GM21447 (cell line): ENCODE measurements around the gene ATG4D.

Experiments
- ATAC-seq: cut with Tn5 transposase; IDR thresholded peaks from one replicate; pipeline ENCODE4 v1.9.1; 2021; ENCODE audit not compliant: unreplicated experiment

Gene ATG4D

DNA sequence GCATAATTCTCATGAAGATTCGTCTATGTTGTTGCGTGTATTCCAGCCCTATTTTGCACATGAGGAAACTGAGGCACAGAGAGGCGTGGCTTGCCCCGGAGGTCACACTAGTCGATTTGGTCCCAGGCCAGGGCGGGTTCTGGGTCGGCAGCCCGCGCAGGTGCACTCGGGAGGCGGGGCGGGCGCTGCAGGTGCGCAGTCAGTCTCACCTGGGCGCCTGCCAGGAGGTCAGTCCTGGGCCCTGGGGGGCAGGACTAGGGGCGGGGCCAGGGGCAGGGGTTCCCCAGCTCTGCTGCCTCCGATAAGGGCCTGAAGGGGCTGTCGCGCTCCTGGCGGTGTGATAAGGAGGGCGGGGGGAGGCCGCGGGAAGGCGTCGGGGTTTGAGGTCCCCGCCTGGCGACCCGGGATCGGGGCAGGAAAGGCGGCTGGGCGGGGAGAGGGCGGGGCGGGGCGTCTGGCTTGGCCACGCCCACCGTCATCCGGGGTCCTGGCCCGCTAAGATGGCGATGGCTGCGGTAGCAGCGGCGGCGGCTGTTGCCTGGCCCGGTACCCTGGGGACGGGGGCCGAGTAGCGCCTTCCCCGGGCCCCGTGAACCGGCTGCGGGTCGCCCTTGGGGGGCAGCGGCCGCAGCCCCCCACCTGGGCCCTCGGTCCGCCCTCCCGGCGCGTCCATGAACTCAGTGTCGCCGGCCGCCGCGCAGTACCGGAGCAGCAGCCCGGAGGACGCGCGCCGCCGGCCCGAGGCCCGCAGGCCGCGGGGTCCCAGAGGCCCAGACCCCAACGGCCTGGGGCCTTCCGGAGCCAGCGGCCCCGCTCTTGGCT lies at the start of gene ATG4D:
Gene ATG4D, plus strand, starts transcription at position 485 of the 822 bp plus-strand sequence. Its CDS starts 187 bp downstream, at position 672.
- peak; percentile 58 for ATAC-seq

DNA sequence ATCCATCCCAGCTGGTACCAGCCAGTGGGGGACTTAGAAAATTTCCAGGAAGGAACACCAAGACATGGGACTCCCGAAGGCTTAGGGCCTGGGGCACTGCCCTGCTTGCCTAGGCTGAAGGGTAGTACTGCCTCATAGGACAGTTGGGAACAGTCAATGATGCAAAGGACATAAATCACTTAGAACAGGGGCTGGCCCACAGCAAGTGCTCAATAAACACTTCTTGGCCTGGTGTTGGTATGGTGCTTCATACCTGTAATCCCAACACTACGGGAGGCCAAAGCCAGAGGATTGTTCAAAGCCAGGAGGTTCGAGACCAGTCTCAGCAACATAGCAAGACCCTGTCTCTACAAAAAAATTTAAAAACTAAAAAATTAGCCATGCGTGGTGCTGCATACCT lies 46.3 kb upstream of the ATG4D start:
- no peak for ATAC-seq

DNA sequence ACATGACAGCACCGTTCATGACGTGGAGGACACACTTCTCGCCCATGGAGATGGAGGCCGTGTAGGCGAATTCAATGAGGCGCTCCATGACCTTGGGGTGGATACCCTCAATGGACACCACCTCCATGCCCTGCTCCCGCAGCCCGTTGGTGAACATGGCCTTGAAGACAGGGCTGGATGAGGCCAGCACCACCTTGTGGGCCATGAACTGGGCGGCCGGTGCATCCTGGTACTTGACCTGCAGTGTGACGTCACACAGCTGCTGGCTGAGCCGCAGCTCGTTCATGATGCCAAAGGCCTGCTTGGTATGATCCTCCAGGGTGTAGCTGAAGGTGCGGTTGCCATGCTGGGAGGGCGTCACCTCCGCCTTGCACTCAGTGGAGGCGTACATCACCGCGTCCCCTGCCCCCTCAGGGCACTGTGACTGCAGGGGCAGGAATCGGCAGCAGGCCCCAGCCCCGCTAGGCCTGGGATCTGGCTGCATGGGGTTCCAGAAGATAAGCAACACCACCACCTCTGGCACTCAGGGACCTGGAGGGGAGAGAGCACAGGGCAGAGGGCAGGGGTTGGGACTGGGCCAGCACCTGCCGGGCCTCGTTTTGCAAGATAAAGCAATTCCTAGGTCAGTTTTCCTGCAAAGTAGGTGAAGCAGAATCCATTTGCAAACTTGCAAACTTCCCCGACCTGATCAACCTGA lies 44.0 kb upstream of the ATG4D start:
- no peak for ATAC-seq

DNA sequence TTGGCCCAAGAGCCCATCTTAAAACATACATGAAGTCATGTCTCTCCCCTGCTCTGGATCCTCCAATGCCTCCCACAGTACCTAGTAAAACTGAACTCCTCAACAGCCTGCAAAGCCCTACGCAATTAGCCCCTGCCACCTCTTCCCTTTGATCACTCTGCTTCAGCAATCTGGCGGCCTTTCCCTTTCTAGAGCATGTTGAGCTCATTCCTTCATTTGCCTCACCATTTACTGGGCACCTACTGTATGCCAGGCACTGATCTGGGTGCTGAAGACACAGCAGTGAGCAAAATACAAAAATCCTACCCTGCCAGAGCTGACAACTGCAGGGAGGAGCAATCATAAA lies 43.5 kb upstream of the ATG4D start:
- ATAC-seq = no peak

DNA sequence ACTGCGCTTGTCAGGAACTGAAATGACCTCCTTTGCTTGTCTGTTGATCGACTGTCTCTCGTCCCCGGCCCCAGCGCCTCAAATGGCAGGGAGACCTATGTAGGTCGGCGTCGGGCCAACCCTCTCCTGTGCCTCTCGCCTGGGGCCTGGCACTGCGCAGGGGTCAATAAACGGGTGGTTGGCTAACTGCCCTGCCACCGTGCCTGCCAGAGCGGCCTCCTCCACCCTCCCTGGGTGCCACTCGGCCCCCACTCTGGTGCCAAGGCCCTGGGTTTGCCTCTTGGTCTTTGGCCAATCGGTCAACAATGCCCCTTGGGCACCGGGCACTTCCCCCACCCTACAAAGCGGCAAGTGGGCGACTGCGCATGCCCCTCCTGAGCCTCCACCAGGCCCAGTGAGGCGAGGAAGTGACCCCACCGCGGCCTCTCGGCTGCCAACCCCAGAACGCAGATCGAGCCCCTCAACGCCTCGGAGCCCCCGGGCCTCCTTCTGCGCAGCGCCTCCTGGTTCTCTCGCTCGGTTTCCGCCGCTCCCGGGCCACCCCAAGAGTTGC lies 41.7 kb upstream of the ATG4D start:
- ATAC-seq = peak; percentile 34

DNA sequence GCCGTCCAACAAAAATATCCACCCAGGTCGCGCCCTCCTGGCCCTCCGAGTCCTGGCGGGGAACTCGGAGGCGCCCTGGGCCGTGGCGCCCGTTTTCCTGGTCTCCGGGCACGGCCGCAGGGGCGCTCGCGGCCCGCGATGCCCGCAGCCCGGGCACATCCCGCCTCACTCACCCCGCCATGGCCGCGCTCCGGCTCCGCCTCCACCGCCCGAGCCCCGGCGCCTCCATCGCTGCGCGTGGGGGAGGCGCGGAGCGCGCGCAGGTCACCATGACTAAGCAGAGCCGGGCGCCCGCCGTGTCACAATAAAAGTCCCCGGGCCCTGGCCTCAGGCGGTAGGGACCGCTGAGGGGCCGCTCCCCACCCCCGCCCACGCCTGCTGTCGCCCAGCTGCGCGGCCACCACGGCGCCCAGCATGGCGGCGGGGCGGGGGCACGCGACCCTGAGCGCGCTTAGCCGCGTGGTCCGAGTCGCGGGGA lies 41.1 kb upstream of the ATG4D start:
- peak; percentile 78 for ATAC-seq

DNA sequence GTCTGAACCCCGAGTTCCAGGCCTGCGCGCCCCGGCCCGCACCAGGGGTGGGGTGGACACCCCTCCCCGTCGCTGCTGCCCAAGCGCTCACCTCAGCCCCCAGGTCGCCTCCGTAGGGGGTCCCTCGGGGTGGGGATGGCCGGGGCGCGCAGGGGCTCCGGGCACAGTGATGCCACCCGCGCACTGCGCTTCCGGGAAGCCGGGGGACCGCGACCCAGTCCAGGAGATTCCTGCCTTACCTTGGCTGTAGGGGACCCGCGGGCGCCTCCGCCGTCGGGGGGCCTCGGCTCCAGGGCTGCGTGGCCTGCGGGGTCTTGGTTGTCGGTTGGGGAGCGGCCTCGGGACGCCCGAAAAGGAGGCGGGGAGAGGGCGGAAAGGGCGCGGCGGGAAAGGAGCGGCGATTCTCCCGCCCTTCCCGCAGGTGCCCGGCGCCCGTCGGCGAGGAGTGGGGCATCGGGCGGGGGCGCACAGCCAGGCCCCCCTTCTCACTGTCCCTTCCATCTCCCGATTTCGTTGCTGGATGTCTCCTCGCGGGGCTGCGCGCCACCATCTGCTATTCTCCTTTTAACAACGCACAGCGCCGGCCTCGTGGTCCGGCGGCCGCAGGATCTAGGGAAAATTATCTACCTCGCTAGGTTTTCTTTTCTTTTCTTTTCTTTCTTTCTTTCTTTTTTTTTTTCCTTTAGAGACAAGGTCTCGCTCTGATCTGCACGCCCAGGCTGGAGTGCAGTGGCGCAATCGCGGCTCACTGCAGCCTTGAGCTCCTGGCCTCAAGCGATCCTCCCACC lies 40.5 kb upstream of the ATG4D start, which contains the start of gene KEAP1:
Gene KEAP1, minus strand, starts transcription at position 355 of the 788 bp plus-strand sequence. CDS start 3,323 bp downstream, outside the sequence.
- peak; percentile 25 for ATAC-seq

DNA sequence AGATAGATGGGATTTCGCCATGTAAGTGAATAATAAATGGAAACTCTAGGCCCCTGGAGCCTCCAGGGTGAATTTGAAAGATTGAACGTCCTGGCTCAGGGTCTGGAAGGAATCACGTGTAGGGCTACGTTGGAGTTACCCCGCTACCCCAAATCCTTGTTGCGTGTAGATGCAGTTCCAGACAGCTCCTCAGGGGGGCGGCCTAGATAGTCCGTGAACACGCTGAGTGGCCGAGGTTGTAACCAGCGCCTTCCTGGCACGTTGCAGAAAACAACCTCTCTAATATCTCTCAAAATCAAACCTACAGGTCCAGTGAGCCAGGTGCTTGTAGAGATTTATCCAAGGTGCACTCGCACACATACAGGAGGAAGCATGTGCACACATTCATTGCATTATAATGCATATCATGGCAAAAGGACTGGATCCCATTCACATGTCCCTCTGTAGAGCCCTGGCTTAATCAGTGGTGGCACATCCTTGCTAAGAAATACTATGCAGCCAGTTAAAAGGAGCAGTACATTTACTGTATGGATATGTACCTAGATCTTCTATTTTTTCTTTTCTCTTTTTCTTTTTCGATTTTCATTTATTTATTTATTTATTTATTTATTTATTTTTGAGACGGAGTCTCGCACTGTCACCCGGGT lies 38.0 kb upstream of the ATG4D start:
- no peak for ATAC-seq

DNA sequence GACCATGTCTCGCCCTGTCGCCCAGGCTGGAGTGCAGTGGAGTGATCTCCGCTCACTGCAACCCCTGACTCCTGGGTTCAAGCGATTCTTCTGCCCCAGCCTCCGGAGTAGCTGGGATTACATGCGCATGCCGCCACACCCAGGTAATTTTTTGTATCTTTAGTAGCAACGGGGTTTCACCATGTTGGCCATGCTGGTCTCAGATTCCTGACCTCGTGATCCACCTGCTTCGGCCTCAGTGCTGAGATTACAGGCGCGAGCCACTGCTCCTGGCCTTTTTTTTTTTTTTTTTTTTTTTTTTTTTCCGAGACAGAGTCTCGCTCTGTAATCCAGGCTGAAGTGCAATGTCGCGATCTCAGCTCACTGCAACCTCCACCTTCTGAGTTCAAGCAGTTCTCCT lies 35.7 kb upstream of the ATG4D start:
- no peak for ATAC-seq

DNA sequence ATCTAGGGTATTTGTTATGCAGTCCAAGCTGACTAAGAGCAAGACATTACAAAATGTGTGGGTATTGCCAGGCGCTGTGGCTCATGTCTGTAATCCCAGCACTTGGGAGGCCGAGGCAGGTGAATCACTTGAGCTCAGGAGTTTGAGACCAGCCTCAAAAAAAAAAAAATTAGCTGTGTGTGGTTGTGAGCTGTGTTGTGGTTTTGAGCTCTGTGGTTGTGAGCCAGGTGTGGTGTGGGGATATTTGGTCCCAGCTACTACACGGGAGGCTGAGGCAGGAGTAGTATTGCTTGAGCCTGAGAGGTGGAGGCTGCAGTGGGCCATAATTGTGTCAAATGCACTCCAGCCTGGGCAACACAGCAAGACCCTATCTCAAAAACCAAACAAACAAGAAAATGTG lies 35.0 kb upstream of the ATG4D start:
- ATAC-seq = no peak

DNA sequence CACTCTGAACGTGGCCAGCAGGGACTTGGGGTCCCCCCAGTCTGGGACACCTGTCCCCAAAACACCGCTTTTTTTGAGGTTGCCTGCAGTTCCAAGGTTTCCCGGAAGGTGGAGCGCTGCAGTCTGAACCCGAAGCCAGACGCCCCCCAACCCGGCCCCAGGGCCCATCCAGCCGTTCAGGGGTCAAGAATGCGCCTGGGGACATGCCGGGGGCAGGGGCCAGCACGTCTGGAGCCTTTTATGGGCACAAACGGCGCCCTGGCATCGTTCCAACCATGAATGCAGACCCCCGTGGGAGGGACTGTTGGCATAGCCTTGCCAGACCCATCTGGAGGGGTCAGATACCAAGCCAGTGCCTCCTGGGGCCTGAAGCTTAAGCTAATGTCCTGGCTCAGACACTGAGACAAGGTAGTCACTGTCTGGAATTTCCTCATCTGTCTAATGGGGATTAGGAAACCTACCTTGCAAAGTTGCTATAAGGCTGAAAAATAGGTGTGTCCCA lies 33.4 kb upstream of the ATG4D start:
- ATAC-seq = no peak

DNA sequence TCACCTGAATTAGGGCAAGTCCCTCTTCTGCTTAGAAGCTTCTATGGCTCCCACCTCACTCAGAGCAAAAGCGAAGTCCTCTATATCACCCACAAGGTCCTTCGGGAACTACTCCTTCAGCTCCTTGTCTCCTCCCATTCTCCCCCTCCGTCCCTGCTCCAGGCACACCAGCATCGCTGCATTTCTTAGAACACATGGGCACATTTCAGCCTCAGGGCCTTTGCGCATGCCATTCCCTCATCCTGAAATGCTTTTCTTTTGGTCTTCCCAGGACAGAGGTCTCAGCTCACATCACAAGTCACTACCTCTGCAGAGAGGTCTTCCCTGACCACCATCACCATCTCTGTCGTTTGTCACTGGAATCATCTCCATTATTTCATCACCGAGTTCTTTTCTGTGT lies 30.5 kb upstream of the ATG4D start:
- ATAC-seq = no peak

DNA sequence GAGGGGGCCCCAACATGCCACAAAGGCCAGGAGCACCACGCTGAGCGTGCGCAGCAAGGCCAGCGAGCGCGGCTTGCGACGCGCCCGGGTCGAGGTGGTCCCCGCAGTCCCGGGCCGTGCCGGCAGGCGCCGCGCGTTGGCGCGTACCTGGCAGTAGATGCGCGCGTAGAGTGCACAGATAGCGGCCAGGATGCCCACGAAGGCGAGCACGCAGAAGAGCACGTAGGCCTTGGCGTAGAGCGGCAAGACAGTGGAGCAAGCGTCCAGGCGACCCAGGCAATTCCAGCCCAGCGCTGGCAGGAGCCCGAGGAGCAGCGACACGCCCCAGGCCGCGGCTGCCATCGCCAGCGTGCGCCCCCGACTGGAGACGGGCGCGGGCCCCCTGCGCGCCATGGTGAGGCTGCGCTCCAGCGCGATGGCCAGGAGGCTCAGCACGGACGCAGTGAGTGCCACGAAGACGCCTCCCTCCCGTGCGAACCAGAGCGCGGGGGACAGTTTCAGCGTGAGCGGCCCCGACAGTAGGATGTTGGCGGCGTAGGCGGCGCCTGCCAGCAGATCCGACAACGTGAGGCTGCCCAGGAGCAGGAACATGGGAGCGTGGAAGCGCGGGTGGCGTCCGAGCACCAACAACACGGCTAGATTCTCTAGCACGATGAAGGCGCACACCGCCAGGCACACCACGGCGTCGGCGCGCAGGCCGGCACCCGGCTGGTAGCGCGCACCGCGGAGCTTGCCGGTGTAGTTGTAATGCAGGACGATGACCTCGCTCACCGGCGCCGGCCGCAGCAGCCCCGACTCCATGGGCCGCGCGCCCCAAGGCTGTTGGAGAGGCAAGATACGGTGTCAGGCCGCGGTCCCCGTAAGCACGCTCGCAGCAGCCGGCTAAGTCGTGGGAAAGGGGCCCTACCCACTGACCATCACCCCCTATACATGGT lies 29.2 kb upstream of the ATG4D start:
- ATAC-seq = no peak

DNA sequence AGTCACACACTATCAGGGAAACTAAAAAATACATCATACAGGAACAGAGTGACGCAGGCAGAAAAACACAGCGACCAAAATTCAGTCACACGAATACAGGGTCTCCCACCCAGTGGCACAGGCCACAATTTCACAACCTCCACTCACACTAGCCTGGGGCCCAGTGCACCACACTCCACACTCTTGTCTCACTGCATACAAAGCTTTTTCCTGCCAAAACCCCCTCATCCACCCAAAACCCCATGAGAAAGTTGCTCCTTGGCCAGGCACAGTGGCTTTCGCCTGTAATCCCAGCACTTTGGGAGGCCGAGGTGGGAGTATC lies 27.7 kb upstream of the ATG4D start:
- ATAC-seq = no peak

DNA sequence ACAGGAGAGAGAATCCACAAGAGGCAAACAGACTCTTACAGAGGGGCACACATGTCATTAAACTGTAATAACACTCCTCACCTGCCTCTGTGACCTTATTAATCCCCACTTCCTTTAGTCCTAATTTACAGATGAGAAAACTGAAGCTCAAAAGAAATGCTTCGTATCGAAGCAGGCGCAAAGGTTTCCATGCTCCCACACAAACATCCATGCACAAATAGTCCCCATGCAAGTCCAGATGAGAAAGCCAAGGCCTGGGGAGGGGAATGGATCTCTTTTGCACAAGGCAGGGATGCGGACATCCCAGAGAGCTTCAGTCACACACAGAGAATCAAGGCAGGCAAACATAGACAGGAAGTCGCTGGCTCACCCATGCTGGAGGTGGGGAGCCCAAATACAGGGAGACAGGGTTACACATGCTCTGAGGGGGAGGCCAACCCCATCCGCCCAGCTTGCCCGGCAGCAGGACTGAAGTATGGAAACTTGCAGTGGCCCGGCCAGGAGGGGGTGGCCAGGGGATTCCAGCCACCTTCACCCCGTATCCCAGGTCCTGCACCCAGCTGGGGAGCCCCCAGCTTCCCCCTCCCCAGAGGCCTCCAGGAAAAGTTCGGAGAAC lies 26.9 kb upstream of the ATG4D start:
- ATAC-seq = no peak

DNA sequence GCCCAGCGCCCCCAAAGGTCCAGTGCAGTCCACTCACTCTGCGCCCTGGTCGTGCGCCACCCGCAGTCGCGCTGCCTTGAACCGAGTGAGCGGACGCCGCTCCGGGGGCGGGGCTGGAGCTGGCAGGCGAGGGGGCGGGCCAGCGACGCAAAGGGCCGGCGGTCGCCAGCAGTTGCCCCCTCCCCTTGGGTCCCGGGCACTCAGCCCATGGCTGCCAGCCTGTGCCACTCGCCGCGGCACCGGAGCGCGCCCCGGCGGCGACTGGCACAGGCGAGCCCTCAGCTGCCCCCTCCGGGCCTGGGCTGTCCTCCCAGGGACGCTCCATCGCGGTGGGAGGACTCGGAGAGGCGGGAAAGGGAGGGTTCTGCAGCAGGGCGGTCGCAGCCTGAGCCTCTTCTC lies 26.3 kb upstream of the ATG4D start, which contains the start of gene S1PR5:
Gene S1PR5, minus strand, starts transcription at position 87 of the 399 bp plus-strand sequence. CDS start 2,436 bp downstream, outside the sequence.
- ATAC-seq = no peak

DNA sequence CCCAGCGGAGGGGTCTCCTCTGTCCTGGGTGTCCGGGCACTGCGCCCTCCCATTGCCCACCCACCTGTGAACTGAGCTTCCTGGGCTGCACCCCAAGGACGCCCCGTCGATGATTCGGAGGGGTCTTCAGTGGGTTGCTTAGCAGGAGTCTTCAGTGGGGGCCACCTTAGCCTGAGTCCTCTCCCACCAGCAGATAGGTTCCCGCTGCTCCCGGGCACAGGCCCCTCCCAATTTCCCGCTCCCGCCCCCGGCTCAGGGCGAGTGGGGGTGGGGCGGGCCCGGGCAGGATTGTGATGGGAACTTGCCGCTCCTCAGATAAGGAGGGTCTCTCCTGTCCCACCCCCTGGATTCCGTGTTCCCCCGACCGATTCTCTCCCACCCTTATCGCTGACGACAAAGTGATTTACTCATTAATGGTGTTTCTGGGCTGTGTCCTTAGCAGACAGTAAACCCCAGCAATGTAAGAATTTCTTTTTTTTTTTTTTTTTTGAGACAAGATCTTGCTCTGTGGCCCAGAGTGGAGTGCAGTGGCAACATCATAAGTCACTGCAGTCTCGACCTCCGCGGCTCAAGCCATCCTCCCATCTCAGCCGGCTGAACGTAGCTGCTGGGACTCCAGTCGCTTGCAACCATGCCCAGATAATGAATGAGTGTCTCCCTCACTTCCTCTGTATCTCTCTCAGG lies 25.8 kb upstream of the ATG4D start:
- no peak for ATAC-seq
